GM12865 (cell line): ENCODE data around the gene CCDC180.

ENCODE experiments used
- DNase-seq: peaks from one replicate; pipeline ENCODE4 v3.0.0; 2010; ENCODE audit warnings: low read depth
- H3K4me3 ChIP-seq: 2 replicates; pipeline ENCODE4 v1.5.1; 2011; ENCODE audit warnings: mild to moderate bottlenecking, low read depth, low read length, control low read depth
- TF ChIP-seq, protein P1 (sequence below): IDR thresholded peaks from 2 replicates; pipeline ENCODE4 v1.5.1; 2011; ENCODE audit warnings: low read length, control low read depth, low read depth, inconsistent platforms; ENCODE audit not compliant: insufficient read depth; ENCODE audit errors: missing control alignments

CCDC180 gene

DNA sequence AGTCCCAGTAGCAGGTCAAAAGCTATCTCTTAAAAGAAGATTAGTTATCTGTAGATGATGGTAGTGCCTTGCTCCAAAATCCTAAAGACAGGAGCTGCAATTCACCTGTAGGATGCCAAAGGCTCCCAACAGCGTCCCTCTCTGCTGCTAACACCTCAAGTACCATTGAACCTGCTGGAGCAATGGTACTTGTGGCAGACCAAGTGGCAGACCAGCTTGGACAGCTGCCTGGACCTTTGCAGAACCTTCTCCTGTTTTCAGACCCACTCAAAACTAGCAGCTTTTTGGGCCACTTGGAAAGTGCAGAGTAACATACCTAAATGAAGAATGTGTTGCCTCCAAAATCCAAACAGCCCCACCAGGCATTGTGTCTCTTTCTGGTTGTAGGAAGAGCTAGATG lies 6.9 kb upstream of the CCDC180 start:
- H3K4me3 ChIP-seq: no peak overlapping the region
- no peak for DNase-seq
- TF ChIP-seq, protein P1, sequence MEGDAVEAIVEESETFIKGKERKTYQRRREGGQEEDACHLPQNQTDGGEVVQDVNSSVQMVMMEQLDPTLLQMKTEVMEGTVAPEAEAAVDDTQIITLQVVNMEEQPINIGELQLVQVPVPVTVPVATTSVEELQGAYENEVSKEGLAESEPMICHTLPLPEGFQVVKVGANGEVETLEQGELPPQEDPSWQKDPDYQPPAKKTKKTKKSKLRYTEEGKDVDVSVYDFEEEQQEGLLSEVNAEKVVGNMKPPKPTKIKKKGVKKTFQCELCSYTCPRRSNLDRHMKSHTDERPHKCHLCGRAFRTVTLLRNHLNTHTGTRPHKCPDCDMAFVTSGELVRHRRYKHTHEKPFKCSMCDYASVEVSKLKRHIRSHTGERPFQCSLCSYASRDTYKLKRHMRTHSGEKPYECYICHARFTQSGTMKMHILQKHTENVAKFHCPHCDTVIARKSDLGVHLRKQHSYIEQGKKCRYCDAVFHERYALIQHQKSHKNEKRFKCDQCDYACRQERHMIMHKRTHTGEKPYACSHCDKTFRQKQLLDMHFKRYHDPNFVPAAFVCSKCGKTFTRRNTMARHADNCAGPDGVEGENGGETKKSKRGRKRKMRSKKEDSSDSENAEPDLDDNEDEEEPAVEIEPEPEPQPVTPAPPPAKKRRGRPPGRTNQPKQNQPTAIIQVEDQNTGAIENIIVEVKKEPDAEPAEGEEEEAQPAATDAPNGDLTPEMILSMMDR: no peak

DNA sequence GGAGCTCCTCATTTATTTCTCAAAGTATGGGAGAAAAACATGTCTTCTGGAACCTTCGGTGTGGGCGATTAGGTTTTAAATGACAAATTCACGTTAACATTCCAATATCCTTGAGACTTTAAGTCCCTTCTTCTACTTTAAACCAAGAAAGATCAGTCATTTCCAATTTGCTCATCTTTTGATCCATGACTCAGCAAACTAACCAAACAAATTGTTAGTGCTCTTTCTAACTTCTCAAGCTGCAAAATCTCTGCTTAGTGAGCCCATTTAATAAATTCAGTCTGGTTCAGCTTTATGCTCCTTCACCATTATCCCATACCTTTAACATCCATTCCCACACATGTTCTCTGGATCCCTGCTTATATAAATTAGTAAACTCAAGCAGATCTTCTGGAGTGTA lies 5.5 kb upstream of the CCDC180 start:
- no peak overlapping the region for H3K4me3 ChIP-seq
- DNase-seq: no peak
- TF ChIP-seq, protein P1: no peak

DNA sequence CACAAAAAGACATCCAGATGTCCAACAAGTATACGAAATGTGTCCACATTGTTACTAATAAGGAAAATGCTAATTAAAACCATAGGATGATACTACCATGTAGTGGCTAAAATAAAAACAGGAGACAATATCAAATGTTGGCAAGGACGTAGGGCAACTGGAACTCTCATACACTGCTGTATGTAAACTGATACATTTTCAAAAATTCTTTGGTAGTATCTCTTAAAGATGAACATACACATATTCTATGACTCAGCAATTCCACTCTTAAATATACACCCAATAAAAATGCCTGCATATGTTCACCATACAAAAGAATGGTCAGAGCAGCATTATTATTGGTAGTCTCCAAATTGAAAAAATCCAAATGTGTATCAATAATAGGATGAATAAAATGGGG lies 2.9 kb upstream of the CCDC180 start:
- DNase-seq: no peak
- H3K4me3 ChIP-seq: no peak overlapping the region
- TF ChIP-seq, protein P1: no peak

DNA sequence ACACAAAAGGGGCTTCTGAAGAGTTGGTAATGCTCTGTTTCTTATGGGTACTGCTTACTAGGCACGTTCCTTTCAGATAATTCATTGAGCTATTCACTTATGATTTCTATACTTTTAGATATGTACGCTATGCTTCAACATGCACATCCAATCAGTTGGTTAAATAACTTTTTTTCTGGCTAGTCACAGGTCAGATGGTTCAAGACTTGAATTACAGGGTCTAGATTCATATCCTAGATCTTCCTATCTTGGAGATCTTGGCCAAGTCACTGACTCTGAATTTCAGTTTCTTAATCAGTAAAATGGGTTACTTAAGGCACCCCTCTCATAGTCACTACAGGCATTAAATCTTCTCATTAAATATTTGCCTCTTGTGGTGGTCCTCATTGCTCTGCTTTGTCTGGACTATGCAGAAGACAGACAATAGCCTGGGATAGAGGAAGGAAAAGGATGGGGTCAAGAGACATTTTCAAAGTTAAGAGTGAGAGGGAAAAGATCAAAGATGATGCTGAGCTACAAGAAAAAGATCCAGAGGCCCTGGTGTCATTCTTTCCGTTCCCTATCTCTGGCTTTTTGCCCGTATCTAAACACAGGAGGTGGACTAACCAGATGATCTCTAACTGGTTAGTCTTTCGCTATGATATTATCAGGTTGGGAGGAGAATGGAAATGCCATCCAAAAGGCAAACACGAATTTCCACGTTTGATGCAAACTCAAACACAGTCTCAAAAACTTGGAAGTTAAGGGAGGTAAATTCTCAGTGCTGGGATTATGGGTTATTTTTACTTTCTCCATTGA lies 1.8 kb upstream of the CCDC180 start:
- H3K4me3 ChIP-seq: no peak overlapping the region
- TF ChIP-seq, protein P1: no peak
- DNase-seq: no peak

DNA sequence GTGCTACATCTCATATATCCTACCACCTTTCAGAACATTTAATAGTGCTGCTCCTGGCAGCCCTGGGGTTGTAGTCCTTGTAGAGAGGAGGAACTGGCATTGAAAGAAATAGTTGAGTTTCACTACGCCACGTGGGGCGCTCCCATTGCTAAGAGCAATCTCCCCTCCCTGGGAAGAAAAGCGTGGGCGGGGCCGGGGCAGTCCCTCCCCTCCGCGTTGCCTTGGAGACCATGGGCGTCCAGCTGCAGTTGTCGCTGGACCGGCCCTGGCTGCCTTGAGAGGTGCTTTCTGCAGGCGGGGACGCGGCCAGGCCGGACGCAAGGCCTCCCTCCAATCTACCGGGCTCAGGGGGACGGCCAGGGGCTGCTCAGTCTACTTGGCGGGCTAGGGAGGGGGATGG lies 368 bp upstream of the CCDC180 start:
- H3K4me3 ChIP-seq: no peak overlapping the region
- TF ChIP-seq, protein P1: no peak
- peak; percentile 58 for DNase-seq

DNA sequence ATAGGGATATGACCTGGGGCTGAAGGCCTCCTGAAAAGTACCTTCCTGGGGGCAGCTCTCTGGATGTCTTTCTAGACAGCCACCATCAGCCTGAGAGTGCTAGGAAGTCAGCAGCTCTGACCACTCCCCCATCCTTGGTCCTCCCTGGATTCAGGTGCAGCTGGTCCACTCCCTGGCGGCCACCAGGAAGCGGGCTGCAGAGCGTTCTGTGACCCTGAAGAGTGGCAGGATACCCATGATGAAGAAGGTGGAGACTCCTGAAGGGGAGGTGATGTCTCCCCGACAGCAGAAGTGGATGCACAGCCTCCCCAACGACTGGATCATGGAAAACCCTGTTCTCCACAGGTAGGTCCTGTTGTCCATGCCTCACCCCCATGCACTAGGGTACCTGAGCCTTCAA lies 1.8 kb downstream of the CCDC180 start:
- no peak overlapping the region for H3K4me3 ChIP-seq
- TF ChIP-seq, protein P1: no peak
- no peak for DNase-seq

DNA sequence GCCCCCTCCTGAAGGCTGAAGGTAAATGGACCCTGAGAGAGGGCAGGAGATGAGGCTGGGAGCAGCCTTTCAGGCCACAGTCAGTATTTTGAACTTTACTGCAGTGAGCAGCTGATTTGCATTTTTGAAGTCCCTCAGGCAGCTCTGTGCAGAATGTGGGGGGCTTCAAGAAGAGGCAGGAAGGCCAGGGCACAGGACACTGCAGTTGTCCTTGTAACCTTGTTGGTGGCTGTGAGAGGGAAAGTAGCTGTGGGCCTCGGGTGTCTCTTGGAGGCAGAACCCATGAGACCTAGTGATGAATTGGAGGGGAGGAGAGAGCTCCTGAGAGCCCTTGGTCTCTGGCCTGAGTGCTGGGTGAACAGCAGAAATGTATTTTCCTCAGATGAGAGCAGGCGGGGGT lies 2.6 kb downstream of the CCDC180 start:
- TF ChIP-seq, protein P1: no peak
- H3K4me3 ChIP-seq: no peak overlapping the region
- no peak for DNase-seq
